PC-9 (cell line): ENCODE results near the gene GSTO1. TPM values are rescaled to one million over a fixed set of nuclear protein-coding genes. Genes with fewer than 3 reads are reported as not detected.

ENCODE experiments used
- BruUV-seq: library from RNA; stranded (reverse); fragments of 400-500 nt; replicated peaks from 2 replicates; lab custom pipeline; 2021; lab: Mats Ljungman, UMichigan
- CTCF ChIA-PET: fragments of 300-600 bp; sonication (Branson Sonifier 250); formaldehyde crosslinking; loops from one replicate; lab custom pipeline; 2022; ENCODE audit warnings: antibody characterized with exemption; lab: Charles Lee
- POLR2A ChIA-PET: fragments of 300-600 bp; sonication (Branson Sonifier 250); formaldehyde crosslinking; loops from one replicate; lab custom pipeline; 2022; ENCODE audit warnings: antibody characterized with exemption; ENCODE audit not compliant: unreplicated experiment; lab: Charles Lee
- DNase-seq, 2 experiments: peaks; one replicate each; pipeline versions ENCODE4 v3.0.0 to v3.0.0-alpha.2; 2015 to 2022; ENCODE audit warnings: mixed read lengths in 1 of 2
- H2AFZ ChIP-seq: fragments of 200-600 bp; sonication (generic); 2 replicates; pipeline ENCODE4 v1.8.1; 2017; ENCODE audit warnings: antibody characterized with exemption
- H3F3A ChIP-seq: fragments of 200-600 bp; sonication (generic); 2 replicates; pipeline ENCODE4 v1.8.1; 2017; ENCODE audit warnings: antibody characterized with exemption, mild to moderate bottlenecking, low read depth; ENCODE audit not compliant: insufficient read depth
- H3K27ac ChIP-seq: fragments of 200-600 bp; sonication (generic); 2 replicates; pipeline ENCODE4 v1.6.1; 2016; ENCODE audit warnings: mixed run types
- H3K27me3 ChIP-seq: fragments of 200-600 bp; sonication (generic); 2 replicates; pipeline ENCODE4 v1.6.1; 2016; ENCODE audit warnings: low read depth, mixed run types; ENCODE audit not compliant: insufficient read depth
- H3K36me3 ChIP-seq: fragments of 200-600 bp; sonication (generic); 2 replicates; pipeline ENCODE4 v1.6.1; 2016; ENCODE audit warnings: low read depth, mixed run types
- H3K4me1 ChIP-seq: fragments of 200-600 bp; sonication (generic); replicated peaks from 2 replicates; pipeline ENCODE4 v1.6.1; 2016; ENCODE audit warnings: mixed run types; ENCODE audit not compliant: insufficient read depth
- H3K4me2 ChIP-seq: fragments of 200-600 bp; sonication (generic); 2 replicates; pipeline ENCODE4 v1.6.1; 2017; ENCODE audit warnings: mixed run types
- H3K4me3 ChIP-seq: fragments of 200-600 bp; sonication (generic); 2 replicates; pipeline ENCODE4 v1.6.1; 2016; ENCODE audit warnings: mixed run types
- H3K79me2 ChIP-seq: fragments of 200-600 bp; sonication (generic); 2 replicates; pipeline ENCODE4 v1.6.1; 2017; ENCODE audit warnings: low read depth, mixed run types
- H3K9me2 ChIP-seq: fragments of 200-600 bp; sonication (generic); 2 replicates; pipeline ENCODE4 v1.8.1; 2017; ENCODE audit warnings: mild to moderate bottlenecking; ENCODE audit not compliant: insufficient read depth
- H3K9me3 ChIP-seq: fragments of 200-600 bp; sonication (generic); 2 replicates; pipeline ENCODE4 v1.8.1; 2016; ENCODE audit warnings: low read depth; ENCODE audit not compliant: insufficient read depth
- H4K20me1 ChIP-seq: fragments of 200-600 bp; sonication (generic); 2 replicates; pipeline ENCODE4 v1.8.1; 2017; ENCODE audit not compliant: insufficient read depth
- EZH2 ChIP-seq: fragments of 200-600 bp; sonication (generic); IDR thresholded peaks from 2 replicates; pipeline ENCODE4 v1.8.0; 2017; ENCODE audit warnings: antibody characterized with exemption, low read depth
- intact Hi-C: fragments of 100-400 bp; cut with micrococcal nuclease; formaldehyde crosslinking; loops from one replicate; pipeline ENCODE4 v1.10.0; 2022; ENCODE audit not compliant: unreplicated experiment
- total RNA-seq: library from RNA; stranded (reverse); gene quantifications from 2 replicates; pipeline ENCODE4 v1.2.3, GENCODE V29; 2021
- TF ChIP-seq, protein P1 (sequence below): fragments of 200-600 bp; sonication (generic); conservative IDR thresholded peaks from 2 replicates; pipeline ENCODE4 v1.6.1; 2017; ENCODE audit warnings: mixed run types, antibody characterized with exemption, mild to moderate bottlenecking, moderate library complexity

GSTO1 gene
- total RNA-seq, 1 experiment from 2014 or later = 77.3 TPM

DNA sequence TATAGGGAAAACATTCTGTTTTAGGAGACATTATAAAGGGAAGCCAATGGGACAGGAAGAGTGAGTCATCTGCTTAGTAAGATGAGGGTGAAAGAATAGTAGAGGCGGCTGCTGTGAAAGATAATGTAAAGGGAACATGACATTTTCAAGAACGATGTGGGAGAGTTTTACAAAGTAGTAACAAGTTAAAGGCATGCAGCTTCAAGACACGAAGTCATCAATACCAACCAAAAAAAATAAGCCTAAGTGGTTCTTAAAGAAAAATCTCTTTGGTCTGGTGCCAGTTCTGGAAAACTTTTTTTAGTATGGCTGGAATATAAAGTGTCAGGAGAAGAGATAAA, 6.1 kb downstream of the GSTO1 start:
- H4K20me1 ChIP-seq = peaks cover 5% of the 10 kb centered on the region; the same call in 1 of the 2 replicates
- H3K4me1 ChIP-seq = peaks cover 28% of the 10 kb centered on the region
- H3F3A ChIP-seq = peaks cover 22% of the 10 kb centered on the region
- no peak overlapping the region for H3K4me2 ChIP-seq
- no peak overlapping the region for H3K27ac ChIP-seq
- intact Hi-C loops = no loop called here
- TF ChIP-seq, protein P1, sequence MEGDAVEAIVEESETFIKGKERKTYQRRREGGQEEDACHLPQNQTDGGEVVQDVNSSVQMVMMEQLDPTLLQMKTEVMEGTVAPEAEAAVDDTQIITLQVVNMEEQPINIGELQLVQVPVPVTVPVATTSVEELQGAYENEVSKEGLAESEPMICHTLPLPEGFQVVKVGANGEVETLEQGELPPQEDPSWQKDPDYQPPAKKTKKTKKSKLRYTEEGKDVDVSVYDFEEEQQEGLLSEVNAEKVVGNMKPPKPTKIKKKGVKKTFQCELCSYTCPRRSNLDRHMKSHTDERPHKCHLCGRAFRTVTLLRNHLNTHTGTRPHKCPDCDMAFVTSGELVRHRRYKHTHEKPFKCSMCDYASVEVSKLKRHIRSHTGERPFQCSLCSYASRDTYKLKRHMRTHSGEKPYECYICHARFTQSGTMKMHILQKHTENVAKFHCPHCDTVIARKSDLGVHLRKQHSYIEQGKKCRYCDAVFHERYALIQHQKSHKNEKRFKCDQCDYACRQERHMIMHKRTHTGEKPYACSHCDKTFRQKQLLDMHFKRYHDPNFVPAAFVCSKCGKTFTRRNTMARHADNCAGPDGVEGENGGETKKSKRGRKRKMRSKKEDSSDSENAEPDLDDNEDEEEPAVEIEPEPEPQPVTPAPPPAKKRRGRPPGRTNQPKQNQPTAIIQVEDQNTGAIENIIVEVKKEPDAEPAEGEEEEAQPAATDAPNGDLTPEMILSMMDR = no peak
- no peak for TF ChIP-seq EZH2
- H3K27me3 ChIP-seq = no peaks in the 10 kb centered on the region
- POLR2A ChIA-PET = no interaction called here
- no peak for DNase-seq
- no peak overlapping the region for H3K4me3 ChIP-seq
- peaks cover 48% of the 10 kb centered on the region for H3K79me2 ChIP-seq
- peaks cover 37% of the 10 kb centered on the region for H3K36me3 ChIP-seq
- CTCF ChIA-PET = no interaction called here
- H2AFZ ChIP-seq = no peak overlapping the region
- H3K9me2 ChIP-seq = no peaks in the 10 kb centered on the region
- no peaks in the 10 kb centered on the region for H3K9me3 ChIP-seq
- BruUV-seq = no TSS peak

DNA sequence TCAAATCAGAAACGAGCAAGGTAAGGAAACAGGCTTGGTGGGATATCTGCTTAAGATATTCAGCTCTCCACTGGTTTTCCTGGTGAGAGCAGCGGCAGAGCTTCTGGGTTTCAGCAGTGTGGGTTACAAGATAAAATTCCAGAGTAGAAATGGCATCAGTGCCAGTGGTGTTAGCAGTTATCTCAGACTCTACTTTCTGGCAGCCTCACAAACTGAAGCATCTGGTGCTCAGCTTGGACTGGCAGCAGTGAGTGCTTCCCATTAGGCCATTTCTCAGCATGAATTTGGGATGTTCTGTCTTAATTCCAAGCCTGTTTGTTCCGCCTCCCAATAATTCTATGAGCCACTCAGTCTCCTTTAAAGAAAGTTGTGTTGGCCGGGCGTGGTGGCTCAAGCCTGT, 7.4 kb downstream of the GSTO1 start:
- no peak for TF ChIP-seq EZH2
- TF ChIP-seq, protein P1 = no peak
- Histone ChIP-seq H3K4me2 (no peak overlapping the region), H3K9me3 (no peaks in the 10 kb centered on the region), H3K27ac (no peak overlapping the region), H3K4me3 (no peak overlapping the region), H3K79me2 (peaks cover 37% of the 10 kb centered on the region), H4K20me1 (peaks cover 5% of the 10 kb centered on the region; the same call in 1 of the 2 replicates), H3K9me2 (no peaks in the 10 kb centered on the region), H3K36me3 (peaks cover 40% of the 10 kb centered on the region), H3K4me1 (peaks cover 15% of the 10 kb centered on the region), H3K27me3 (no peaks in the 10 kb centered on the region), H3F3A (peaks cover 10% of the 10 kb centered on the region; the same call in 1 of the 2 replicates), H2AFZ (no peak overlapping the region)
- no peak for DNase-seq
- intact Hi-C loops = no loop called here
- ChIA-PET POLR2A (no interaction called here), CTCF (no interaction called here)
- BruUV-seq = no TSS peak

DNA sequence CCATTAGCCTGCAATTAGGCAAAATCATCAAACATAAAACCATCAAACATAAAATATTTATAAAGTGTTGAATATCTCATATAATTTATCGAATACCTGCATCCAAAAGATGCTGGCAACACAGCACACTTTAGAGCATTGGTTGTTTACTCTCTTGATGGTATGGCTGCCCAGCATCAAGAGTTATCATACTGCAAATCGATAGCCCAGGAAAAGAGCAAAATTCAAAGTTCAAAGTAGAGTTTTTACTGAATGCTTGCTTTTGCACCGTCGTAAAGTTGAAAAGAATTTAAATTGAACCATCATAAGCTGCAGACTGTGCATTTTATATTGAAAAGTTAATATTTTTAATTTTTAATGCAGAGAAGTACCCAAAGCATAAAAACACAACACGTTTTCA, 10.1 kb downstream of the GSTO1 start:
- Histone ChIP-seq H3K79me2 (peaks cover 24% of the 10 kb centered on the region), H3K36me3 (peaks cover 19% of the 10 kb centered on the region), H3K9me3 (no peaks in the 10 kb centered on the region), H3K9me2 (no peaks in the 10 kb centered on the region), H3K4me3 (no peak overlapping the region), H3K4me2 (no peak overlapping the region), H3K27ac (no peak overlapping the region), H3K27me3 (no peaks in the 10 kb centered on the region), H4K20me1 (peaks cover 5% of the 10 kb centered on the region; the same call in 1 of the 2 replicates), H3F3A (peaks cover 10% of the 10 kb centered on the region; the same call in 1 of the 2 replicates), H3K4me1 (peaks cover 14% of the 10 kb centered on the region; the same call in 1 of the 2 replicates), H2AFZ (no peak overlapping the region)
- POLR2A ChIA-PET = no interaction called here
- DNase-seq = no peak
- TF ChIP-seq, protein P1 = no peak
- no peak for TF ChIP-seq EZH2
- no TSS peak for BruUV-seq
- intact Hi-C loops = loop anchor here (5.0 kb wide), 1 partner anchor 217 kb away; no protein-coding TSS in a partner anchor
- CTCF ChIA-PET = no interaction called here
